ENCODE measurements around the gene ATF6.

DNA sequence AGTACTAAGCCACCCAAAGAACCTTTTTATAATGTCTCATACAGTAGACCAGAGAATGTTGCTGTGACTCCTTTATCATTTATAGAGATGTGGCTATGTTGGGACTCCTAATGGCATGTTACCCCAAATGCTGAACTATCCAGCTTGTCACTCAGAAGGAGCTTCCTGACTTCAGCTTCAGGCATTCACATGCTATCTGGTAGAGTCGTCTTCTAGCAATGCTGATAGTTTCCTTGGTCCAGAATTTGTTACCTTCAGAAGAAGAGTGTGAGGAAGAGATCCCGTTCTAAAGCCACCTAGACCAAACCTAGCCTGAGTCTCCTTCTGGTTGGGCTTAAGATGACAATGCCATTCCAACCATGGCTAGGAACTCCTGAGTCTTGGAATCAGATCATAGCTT lies 189.5 kb downstream of the ATF6 start:
- TF ChIP-seq POLR2AphosphoS5 (IDR thresholded peaks at IDR 0.05; ENCODE audit: insufficient read depth in 1 of 2, low read depth in 1 of 2) (no peak), POLR2A (IDR thresholded peaks at IDR 0.05) (no peak)
- TF ChIP-seq, protein P1, sequence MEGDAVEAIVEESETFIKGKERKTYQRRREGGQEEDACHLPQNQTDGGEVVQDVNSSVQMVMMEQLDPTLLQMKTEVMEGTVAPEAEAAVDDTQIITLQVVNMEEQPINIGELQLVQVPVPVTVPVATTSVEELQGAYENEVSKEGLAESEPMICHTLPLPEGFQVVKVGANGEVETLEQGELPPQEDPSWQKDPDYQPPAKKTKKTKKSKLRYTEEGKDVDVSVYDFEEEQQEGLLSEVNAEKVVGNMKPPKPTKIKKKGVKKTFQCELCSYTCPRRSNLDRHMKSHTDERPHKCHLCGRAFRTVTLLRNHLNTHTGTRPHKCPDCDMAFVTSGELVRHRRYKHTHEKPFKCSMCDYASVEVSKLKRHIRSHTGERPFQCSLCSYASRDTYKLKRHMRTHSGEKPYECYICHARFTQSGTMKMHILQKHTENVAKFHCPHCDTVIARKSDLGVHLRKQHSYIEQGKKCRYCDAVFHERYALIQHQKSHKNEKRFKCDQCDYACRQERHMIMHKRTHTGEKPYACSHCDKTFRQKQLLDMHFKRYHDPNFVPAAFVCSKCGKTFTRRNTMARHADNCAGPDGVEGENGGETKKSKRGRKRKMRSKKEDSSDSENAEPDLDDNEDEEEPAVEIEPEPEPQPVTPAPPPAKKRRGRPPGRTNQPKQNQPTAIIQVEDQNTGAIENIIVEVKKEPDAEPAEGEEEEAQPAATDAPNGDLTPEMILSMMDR (IDR thresholded peaks at IDR 0.05) = no peak
